Panc1 (cell line): Measurements from ENCODE around the gene CD58. TPM values are rescaled to one million over a fixed set of nuclear protein-coding genes. Genes with fewer than 3 reads are reported as not detected.

Experiments
- ATAC-seq: fragments of 200-7000 bp; cut with Tn5 transposase; 2 replicates; pipeline ENCODE4 v1.9.1; 2020; ENCODE audit warnings: mild to moderate bottlenecking, moderate library complexity
- BruUV-seq: library from RNA; stranded (reverse); fragments of 400-500 nt; replicated peaks from 2 replicates; lab custom pipeline; 2021; lab: Mats Ljungman, UMichigan
- CTCF ChIA-PET: fragments of 300-600 bp; sonication (Branson Sonifier 250); formaldehyde crosslinking; loops from one replicate; lab custom pipeline; 2022; ENCODE audit warnings: antibody characterized with exemption; lab: Charles Lee
- POLR2A ChIA-PET: fragments of 300-600 bp; sonication (Branson Sonifier 250); formaldehyde crosslinking; loops from one replicate; lab custom pipeline; 2022; ENCODE audit warnings: antibody characterized with exemption; lab: Charles Lee
- DNase-seq: peaks from one replicate; pipeline ENCODE4 v3.0.0-alpha.2; 2010; ENCODE audit warnings: low read depth, low spot score
- H3K27ac ChIP-seq: 2 replicates; pipeline ENCODE4 v1.5.1; 2011; ENCODE audit warnings: mild to moderate bottlenecking, low read length, inconsistent platforms
- H3K27me3 ChIP-seq: fragments of 200-500 bp; sonication (Bioruptor generic); 2 replicates; pipeline ENCODE4 v1.6.0; 2014; ENCODE audit warnings: low read length, inconsistent platforms; ENCODE audit not compliant: control insufficient read depth, insufficient read depth
- H3K36me3 ChIP-seq: fragments of 200-500 bp; sonication (Bioruptor generic); 2 replicates; pipeline ENCODE4 v1.5.1; 2014; ENCODE audit warnings: inconsistent platforms, mild to moderate bottlenecking, low read length, moderate library complexity; ENCODE audit not compliant: control insufficient read depth, insufficient read depth
- H3K4me1 ChIP-seq: 2 replicates; pipeline ENCODE4 v1.5.1; 2011; ENCODE audit warnings: inconsistent platforms, mild to moderate bottlenecking, low read length, moderate library complexity; ENCODE audit not compliant: control insufficient read depth, insufficient read depth
- H3K4me3 ChIP-seq, 2 experiments: 2 replicates each; pipeline ENCODE4 v1.5.1; 2011 to 2012; ENCODE audit warnings: low read depth in 2 of 2, low read length in 2 of 2, mild to moderate bottlenecking in 2 of 2, inconsistent platforms in 1 of 2, moderate library complexity in 1 of 2
- H3K9me3 ChIP-seq: fragments of 200-500 bp; sonication (Bioruptor generic); 2 replicates; pipeline ENCODE4 v1.5.1; 2014; ENCODE audit warnings: low read depth, mild to moderate bottlenecking, inconsistent platforms, low read length, moderate library complexity; ENCODE audit not compliant: control insufficient read depth, insufficient read depth
- CTCF ChIP-seq: fragments of 450-650 bp; IDR thresholded peaks from 2 replicates; pipeline ENCODE4 v1.5.1; 2017; ENCODE audit warnings: mild to moderate bottlenecking
- POLR2AphosphoS5 ChIP-seq: IDR thresholded peaks from 2 replicates; pipeline ENCODE4 v1.6.1; 2012; ENCODE audit warnings: mild to moderate bottlenecking, low read depth, low read length, moderate library complexity
- REST ChIP-seq, 2 experiments: IDR thresholded peaks; 2 replicates each; pipeline ENCODE4 v1.6.1; 2011 to 2012; ENCODE audit warnings: low read depth in 2 of 2, control low read depth in 1 of 2, low read length in 1 of 2, mild to moderate bottlenecking in 1 of 2, moderate library complexity in 1 of 2; ENCODE audit not compliant: insufficient read depth in 1 of 2
- SIN3A ChIP-seq: IDR thresholded peaks from 2 replicates; pipeline ENCODE4 v1.6.1; 2012; ENCODE audit warnings: low read depth, mild to moderate bottlenecking, low read length, moderate library complexity, borderline replicate concordance; ENCODE audit not compliant: insufficient read depth
- TCF7L2 ChIP-seq: IDR thresholded peaks from 2 replicates; pipeline ENCODE4 v1.6.1; 2011; ENCODE audit warnings: mild to moderate bottlenecking, low read depth, low read length, inconsistent platforms
- in situ Hi-C: cut with HindIII; loops from 2 replicates; pipeline ENCODE4 v1.10.0; 2016; ENCODE audit warnings: low sequenced_read_pairs, low pct_unique_long_range_greater_than_20kb
- intact Hi-C: fragments of 100-400 bp; cut with micrococcal nuclease; formaldehyde crosslinking; loops from one replicate; pipeline ENCODE4 v1.10.0; 2022; ENCODE audit not compliant: unreplicated experiment
- total RNA-seq: library from RNA; stranded (reverse); gene quantifications from one replicate; pipeline ENCODE4 v1.2.1, GENCODE V29; 2021; ENCODE audit not compliant: unreplicated experiment

CD58 gene
- total RNA-seq, 1 experiment from 2014 or later, result 12.6 TPM

GRCh38 chr1:116501125-116501869, 69.5 kb downstream of the CD58 start:
- DNase-seq (no peak), ATAC-seq (no peak)
- TF ChIP-seq TCF7L2 (no peak), REST (IDR thresholded peaks at IDR 0.05; ENCODE audit: insufficient read depth in 1 of 2, low read depth in 2 of 2, low read length in 1 of 2) (no peak), POLR2AphosphoS5 (no peak), SIN3A (no peak), CTCF (no peak)
- H3K36me3 ChIP-seq, result no peaks in the 10 kb centered on the region
- ChIA-PET POLR2A (no interaction called here), CTCF (interaction anchor here (1.0 kb wide), 1 partner anchor 362 kb away, joined by 3 read pairs; no protein-coding TSS in a partner anchor)
- in situ Hi-C loops (no loop called here), intact Hi-C loops (no loop called here)
- no TSS peak for BruUV-seq
- H3K27ac ChIP-seq, result no peak overlapping the region
- no peaks in the 10 kb centered on the region for H3K9me3 ChIP-seq
- H3K4me1 ChIP-seq, result no peaks in the 10 kb centered on the region
- no peaks in the 10 kb centered on the region for H3K27me3 ChIP-seq
- H3K4me3 ChIP-seq, result no peak overlapping the region

GRCh38 chr1:116498789-116499628, 71.8 kb downstream of the CD58 start:
- no TSS peak for BruUV-seq
- Histone ChIP-seq H3K4me3 (no peak overlapping the region), H3K27me3 (no peaks in the 10 kb centered on the region), H3K9me3 (no peaks in the 10 kb centered on the region), H3K27ac (no peak overlapping the region), H3K36me3 (no peaks in the 10 kb centered on the region), H3K4me1 (no peaks in the 10 kb centered on the region)
- DNase-seq, result no peak
- POLR2A ChIA-PET, result no interaction called here
- TF ChIP-seq POLR2AphosphoS5 (no peak), CTCF (peak; percentile 78)
- peak; percentile 88 for ATAC-seq
- in situ Hi-C loops, result no loop called here
- intact Hi-C loops, result loop anchor here (5.0 kb wide), 1 partner anchor 357 kb away; no protein-coding TSS in a partner anchor
- CTCF ChIA-PET, result interaction anchor here (0.7 to 1.2 kb wide), 4 partner anchors 14 to 360 kb away, joined by 4 to 18 read pairs (median 5); no protein-coding TSS in a partner anchor
